ENCODE data around the gene SERP2. TPM values are rescaled to one million over a fixed set of nuclear protein-coding genes. Genes with fewer than 3 reads are reported as not detected.

Gene SERP2
- total RNA-seq, 1 experiment from 2014 or later, result 12.1 TPM

GRCh38 chr13:44388427-44389059 is 14.9 kb downstream of the SERP2 start:
- no peak for DNase-seq (ENCODE audit: low read depth)

- DNase-seq (ENCODE audit: low read depth), result no peak
These were observed 15.5 kb downstream of the SERP2 start for GRCh38 chr13:44389060-44389666.

GRCh38 chr13:44389876-44390275 is 16.3 kb downstream of the SERP2 start:
- DNase-seq (ENCODE audit: low read depth), result no peak

GRCh38 chr13:44393391-44393790 is 19.8 kb downstream of the SERP2 start:
- DNase-seq (ENCODE audit: low read depth), result no peak

GRCh38 chr13:44394658-44395057 is 21.0 kb downstream of the SERP2 start:
- DNase-seq (ENCODE audit: low read depth), result no peak

DNA sequence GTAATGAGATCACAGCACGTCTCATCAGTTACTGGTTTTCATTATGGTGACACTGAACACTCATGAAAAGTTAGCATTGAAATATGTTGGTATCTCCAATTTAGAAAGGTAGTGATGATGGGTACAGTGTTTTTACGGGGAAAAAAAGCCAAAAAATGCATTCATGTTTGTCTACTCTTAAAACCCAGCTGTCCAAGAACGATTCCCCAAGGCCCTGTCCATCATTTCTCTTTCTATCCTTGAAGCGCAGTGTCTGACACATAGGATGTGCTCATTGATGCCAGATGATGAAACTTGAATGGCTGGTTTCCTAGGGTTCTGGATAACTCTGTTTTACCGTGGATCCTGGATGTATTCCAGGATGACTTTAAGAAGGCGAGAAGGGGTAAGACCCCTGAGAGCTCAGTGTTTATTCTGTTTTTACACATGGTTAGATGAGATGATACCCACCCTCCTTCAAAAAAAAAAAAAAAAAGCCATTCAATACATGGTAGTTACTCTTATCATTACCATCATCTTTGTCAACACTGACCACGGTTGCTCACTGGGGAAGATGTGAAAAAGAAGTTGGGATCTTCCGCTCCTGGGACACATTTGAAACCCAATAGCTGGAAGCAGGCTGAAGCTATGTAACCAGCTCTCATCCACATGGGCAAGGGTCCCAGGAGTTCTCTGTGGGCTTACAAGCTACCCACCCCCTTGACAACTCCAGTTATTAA is 22.5 kb downstream of the SERP2 start:
- DNase-seq (ENCODE audit: low read depth), result no peak

GRCh38 chr13:44396701-44397580 is 23.3 kb downstream of the SERP2 start:
- peak; percentile 76 for DNase-seq (ENCODE audit: low read depth)

- peak; percentile 65 for DNase-seq (ENCODE audit: low read depth)
These were observed 24.2 kb downstream of the SERP2 start for GRCh38 chr13:44397766-44398223.

- peak; percentile 5 for DNase-seq (ENCODE audit: low read depth)
These were observed 25.0 kb downstream of the SERP2 start for GRCh38 chr13:44398606-44399005.

- DNase-seq (ENCODE audit: low read depth), result no peak
These were observed 25.4 kb downstream of the SERP2 start for GRCh38 chr13:44399074-44399473.

DNA sequence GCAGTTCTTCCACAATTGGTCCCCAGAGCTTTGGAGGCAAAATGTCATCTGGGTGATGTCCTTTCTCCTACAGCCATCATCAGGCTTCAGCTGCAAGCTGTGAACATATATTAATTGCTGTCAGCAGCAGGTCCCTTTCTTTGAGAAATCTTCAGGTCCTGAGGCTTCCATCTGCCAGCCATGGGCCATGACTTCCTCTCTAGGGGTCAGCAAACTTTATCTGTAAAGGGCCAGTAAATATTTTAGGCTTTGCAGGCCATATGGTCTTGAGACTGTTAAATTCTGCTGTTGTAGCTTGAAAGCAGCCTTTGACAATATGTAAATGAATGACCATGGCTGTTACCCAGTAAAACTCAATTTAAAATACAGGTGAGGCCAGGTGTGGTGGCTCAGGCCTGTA is 27.1 kb downstream of the SERP2 start:
- DNase-seq (ENCODE audit: low read depth), result no peak

DNA sequence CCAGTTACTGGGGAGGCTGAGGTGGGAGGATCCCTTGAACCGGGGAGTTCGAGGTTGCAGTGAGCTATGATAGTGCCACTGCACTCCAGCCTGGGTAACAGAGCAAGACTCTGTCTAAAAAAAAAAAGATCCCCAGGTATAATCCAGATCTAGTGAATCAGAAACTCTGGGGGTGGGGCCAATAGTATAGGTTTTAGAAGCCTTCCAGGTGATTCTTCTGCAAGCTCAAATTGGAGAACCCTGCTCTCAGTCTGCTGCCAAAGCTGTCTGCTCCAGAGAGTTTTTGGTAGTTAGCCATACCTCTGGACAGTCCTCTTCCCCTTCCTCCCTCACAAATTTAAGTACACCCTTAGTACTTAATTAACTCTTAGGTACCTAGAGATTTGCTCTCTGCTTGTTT is 28.0 kb downstream of the SERP2 start:
- no peak for DNase-seq (ENCODE audit: low read depth)

GRCh38 chr13:44402899-44403445 is 29.3 kb downstream of the SERP2 start:
- DNase-seq (ENCODE audit: low read depth), result no peak

- DNase-seq (ENCODE audit: low read depth), result peak; percentile 52
These were observed 29.9 kb downstream of the SERP2 start for GRCh38 chr13:44403461-44404056.

- peak; percentile 15 for DNase-seq (ENCODE audit: low read depth)
These were observed 30.9 kb downstream of the SERP2 start for GRCh38 chr13:44404261-44405132.

DNA sequence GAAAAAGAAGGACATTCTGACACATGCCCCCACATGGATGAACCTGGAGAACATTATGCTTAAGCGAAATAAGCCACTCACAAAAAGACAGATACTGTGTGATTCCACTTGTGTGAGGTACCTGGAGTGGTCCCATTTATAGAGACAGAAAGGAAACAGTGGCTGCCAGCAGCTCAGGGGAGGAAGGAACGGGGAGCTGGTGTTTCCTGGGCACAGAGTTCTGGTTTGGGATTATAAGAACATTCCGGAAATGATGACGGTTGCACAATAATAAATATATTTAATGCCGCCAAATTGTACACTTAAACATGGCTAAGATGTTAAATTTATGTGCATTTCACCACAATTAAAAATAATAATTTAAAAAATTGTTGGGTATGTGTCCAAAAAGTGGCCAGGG is 33.0 kb downstream of the SERP2 start:
- no peak for DNase-seq (ENCODE audit: low read depth)

GRCh38 chr13:44407379-44407778 is 33.8 kb downstream of the SERP2 start:
- no peak for DNase-seq (ENCODE audit: low read depth)

GRCh38 chr13:44407891-44408290 is 34.3 kb downstream of the SERP2 start:
- DNase-seq (ENCODE audit: low read depth), result no peak

GRCh38 chr13:44409595-44409994 is 36.0 kb downstream of the SERP2 start:
- no peak for DNase-seq (ENCODE audit: low read depth)

DNA sequence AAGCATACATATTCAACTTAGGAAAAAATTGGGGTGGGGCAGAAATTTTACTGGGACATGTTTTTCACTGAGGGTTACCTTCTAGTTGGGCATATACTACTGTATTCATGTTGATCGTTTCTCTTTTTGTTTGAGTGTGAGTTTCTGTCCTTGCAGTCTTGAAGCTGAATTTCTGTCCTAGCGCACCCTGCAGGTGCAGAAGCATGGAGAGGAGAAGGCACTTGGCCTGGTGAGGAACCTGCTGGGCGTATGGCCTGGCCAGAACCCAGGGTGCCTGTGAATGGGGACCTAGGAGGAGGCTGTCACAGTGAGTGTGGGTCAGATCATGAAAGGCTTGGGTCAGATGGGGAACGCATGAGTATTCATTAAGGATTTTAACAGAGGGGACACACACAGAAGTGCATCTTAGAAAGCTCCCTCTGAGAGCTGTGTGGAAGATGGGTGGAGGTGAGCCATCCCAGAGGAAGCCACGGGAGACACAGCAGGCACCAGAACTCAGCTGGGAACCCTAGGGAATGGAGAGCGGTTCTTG is 36.8 kb downstream of the SERP2 start:
- no peak for DNase-seq (ENCODE audit: low read depth)
